IMR-90 (cell line): ENCODE data around the gene TNFRSF13B. TPM values are rescaled to one million over a fixed set of nuclear protein-coding genes. Genes with fewer than 3 reads are reported as not detected.

Experiments used
- ATAC-seq: fragments of 200-7000 bp; cut with Tn5 transposase; 2 replicates; pipeline ENCODE4 v1.9.1; 2020; ENCODE audit warnings: low read depth, mild to moderate bottlenecking, moderate library complexity
- BruUV-seq: library from RNA; stranded (reverse); fragments of 400-500 nt; replicated peaks from 2 replicates; lab custom pipeline; 2021; lab: Mats Ljungman, UMichigan
- CTCF ChIA-PET: fragments of 300-600 bp; formaldehyde crosslinking; extraction: SDS; loops from one replicate; lab custom pipeline; 2021; ENCODE audit warnings: antibody characterized with exemption; lab: Yijun Ruan, JAX
- POLR2A ChIA-PET: fragments of 300-600 bp; sonication (Branson Sonifier 250); formaldehyde crosslinking; loops from one replicate; lab custom pipeline; 2022; ENCODE audit warnings: antibody characterized with exemption; ENCODE audit not compliant: unreplicated experiment; lab: Charles Lee
- DNase-seq: peaks from one replicate; pipeline ENCODE4 v3.0.0; 2013
- H2AFZ ChIP-seq: replicated peaks from 2 replicates; pipeline ENCODE3; 2013; ENCODE audit warnings: low read length, mild to moderate bottlenecking; ENCODE audit not compliant: poor library complexity
- H2AK5ac ChIP-seq: 2 replicates; pipeline ENCODE4 v1.6.1; 2013; ENCODE audit warnings: low read depth, low read length, inconsistent platforms
- H2AK9ac ChIP-seq: replicated peaks from 2 replicates; pipeline ENCODE3; 2013; ENCODE audit warnings: mild to moderate bottlenecking, low read depth, low read length, moderate library complexity; ENCODE audit not compliant: poor library complexity
- H2BK120ac ChIP-seq: 2 replicates; pipeline ENCODE4 v1.6.1; 2013; ENCODE audit warnings: low read depth, low read length, inconsistent platforms
- H2BK15ac ChIP-seq: 3 replicates; pipeline ENCODE4 v1.6.1; 2013; ENCODE audit warnings: low read depth, low read length, inconsistent platforms
- H2BK20ac ChIP-seq: 2 replicates; pipeline ENCODE4 v1.6.1; 2013; ENCODE audit warnings: low read depth, mild to moderate bottlenecking, inconsistent platforms, low read length, moderate library complexity
- H2BK5ac ChIP-seq: 2 replicates; pipeline ENCODE4 v1.6.1; 2013; ENCODE audit warnings: mild to moderate bottlenecking, low read depth, low read length, inconsistent platforms; ENCODE audit not compliant: poor library complexity, severe bottlenecking
- H3K14ac ChIP-seq: replicated peaks from 2 replicates; pipeline ENCODE4 v1.6.1; 2013; ENCODE audit warnings: low read depth, low read length, inconsistent platforms
- H3K18ac ChIP-seq: 2 replicates; pipeline ENCODE4 v1.6.1; 2013; ENCODE audit warnings: low read depth, low read length, control low read depth
- H3K23ac ChIP-seq: 2 replicates; pipeline ENCODE4 v1.6.1; 2013; ENCODE audit warnings: low read depth, low read length, inconsistent platforms
- H3K27ac ChIP-seq: 2 replicates; pipeline ENCODE4 v1.5.1; 2013; ENCODE audit warnings: mild to moderate bottlenecking, control low read depth, low read length; ENCODE audit not compliant: insufficient read depth
- H3K27me3 ChIP-seq: 2 replicates; pipeline ENCODE4 v1.6.1; 2013; ENCODE audit warnings: low read length; ENCODE audit not compliant: control insufficient read depth, insufficient read depth
- H3K36me3 ChIP-seq: 2 replicates; pipeline ENCODE4 v1.6.1; 2013; ENCODE audit warnings: low read length, mixed read lengths; ENCODE audit not compliant: control insufficient read depth, insufficient read depth
- H3K4ac ChIP-seq: 2 replicates; pipeline ENCODE4 v1.6.1; 2013; ENCODE audit warnings: low read depth, low read length, inconsistent platforms
- H3K4me1 ChIP-seq: 2 replicates; pipeline ENCODE4 v1.6.1; 2013; ENCODE audit warnings: low read length, mixed read lengths; ENCODE audit not compliant: control insufficient read depth, insufficient read depth
- H3K4me2 ChIP-seq: 2 replicates; pipeline ENCODE4 v1.6.1; 2013; ENCODE audit warnings: low read depth, mild to moderate bottlenecking, control low read depth, low read length, moderate library complexity
- H3K4me3 ChIP-seq: 2 replicates; pipeline ENCODE4 v1.5.1; 2013; ENCODE audit warnings: low read depth, mild to moderate bottlenecking, control low read depth, low read length, moderate library complexity; ENCODE audit not compliant: insufficient read depth
- H3K56ac ChIP-seq: 2 replicates; pipeline ENCODE4 v1.6.1; 2013; ENCODE audit warnings: low read length, inconsistent platforms; ENCODE audit not compliant: insufficient read depth; ENCODE audit errors: extremely low read depth
- H3K79me1 ChIP-seq, 2 experiments: 2 replicates each; pipeline ENCODE4 v1.6.1; 2013; ENCODE audit warnings: low read length in 2 of 2, inconsistent platforms in 1 of 2, low read depth in 1 of 2
- H3K9ac ChIP-seq: 2 replicates; pipeline ENCODE4 v1.6.1; 2013; ENCODE audit warnings: low read depth, low read length, control low read depth
- H3K9me1 ChIP-seq: 2 replicates; pipeline ENCODE4 v1.6.1; 2013; ENCODE audit warnings: low read length, inconsistent platforms; ENCODE audit not compliant: insufficient read depth
- H3K9me3 ChIP-seq: 2 replicates; pipeline ENCODE4 v1.6.1; 2013; ENCODE audit warnings: low read length; ENCODE audit not compliant: control insufficient read depth, insufficient read depth
- H4K20me1 ChIP-seq: 2 replicates; pipeline ENCODE4 v1.6.1; 2013; ENCODE audit warnings: low read length, inconsistent platforms; ENCODE audit not compliant: insufficient read depth
- H4K5ac ChIP-seq: 2 replicates; pipeline ENCODE4 v1.6.1; 2013; ENCODE audit warnings: mild to moderate bottlenecking, low read depth, low read length, control low read depth
- H4K8ac ChIP-seq, 2 experiments: 2 replicates each; pipeline ENCODE4 v1.6.1; 2013; ENCODE audit warnings: low read depth in 2 of 2, low read length in 2 of 2, control low read depth in 1 of 2, inconsistent platforms in 1 of 2
- H4K91ac ChIP-seq: 2 replicates; pipeline ENCODE4 v1.6.1; 2013; ENCODE audit warnings: low read depth, low read length, inconsistent platforms; ENCODE audit not compliant: insufficient read depth
- BHLHE40 ChIP-seq: fragments of 150-350 bp; IDR thresholded peaks from 2 replicates; pipeline ENCODE4 v1.6.1; 2016; ENCODE audit warnings: mild to moderate bottlenecking, low read depth, low read length
- CEBPB ChIP-seq: IDR thresholded peaks from 2 replicates; pipeline ENCODE4 v1.6.1; 2012; ENCODE audit warnings: low read depth, low read length, improper control_type of control experiment
- CHD1 ChIP-seq: IDR thresholded peaks from 2 replicates; pipeline ENCODE4 v1.6.1; 2012; ENCODE audit warnings: low read depth, low read length, improper control_type of control experiment
- FOS ChIP-seq: fragments of 150-350 bp; IDR thresholded peaks from 2 replicates; pipeline ENCODE4 v1.6.1; 2016; ENCODE audit warnings: low read depth, low read length
- MAFK ChIP-seq: IDR thresholded peaks from 2 replicates; pipeline ENCODE4 v1.6.1; 2012; ENCODE audit warnings: low read depth, low read length, improper control_type of control experiment
- MAZ ChIP-seq: IDR thresholded peaks from 2 replicates; pipeline ENCODE4 v1.6.1; 2012; ENCODE audit warnings: low read depth, mild to moderate bottlenecking, low read length, improper control_type of control experiment, moderate library complexity, borderline replicate concordance
- MXI1 ChIP-seq: IDR thresholded peaks from 2 replicates; pipeline ENCODE4 v1.6.1; 2012; ENCODE audit warnings: low read depth, mild to moderate bottlenecking, low read length, moderate library complexity, borderline replicate concordance
- NFE2L2 ChIP-seq: fragments of 150-350 bp; IDR thresholded peaks from 2 replicates; pipeline ENCODE4 v1.6.1; 2016; ENCODE audit warnings: low read depth, mild to moderate bottlenecking, low read length
- POLR2A ChIP-seq: IDR thresholded peaks from 2 replicates; pipeline ENCODE4 v1.6.1; 2012; ENCODE audit warnings: mild to moderate bottlenecking, low read depth, low read length
- RAD21 ChIP-seq: IDR thresholded peaks from 2 replicates; pipeline ENCODE4 v1.6.1; 2012; ENCODE audit warnings: low read length, improper control_type of control experiment
- RCOR1 ChIP-seq: IDR thresholded peaks from 2 replicates; pipeline ENCODE4 v1.6.1; 2012; ENCODE audit warnings: mild to moderate bottlenecking, low read length, improper control_type of control experiment; ENCODE audit not compliant: insufficient replicate concordance
- RFX5 ChIP-seq: IDR thresholded peaks from 2 replicates; pipeline ENCODE4 v1.8.0; 2012; ENCODE audit warnings: low read depth, mild to moderate bottlenecking, low read length, moderate library complexity
- SMC3 ChIP-seq: fragments of 150-350 bp; IDR thresholded peaks from 2 replicates; pipeline ENCODE4 v1.6.1; 2016; ENCODE audit warnings: low read depth, mild to moderate bottlenecking, antibody characterized with exemption, low read length, moderate library complexity
- USF2 ChIP-seq: fragments of 150-350 bp; IDR thresholded peaks from 2 replicates; pipeline ENCODE4 v1.6.1; 2017; ENCODE audit warnings: mild to moderate bottlenecking, antibody characterized with exemption, low read length, low read depth
- WGBS, 2 experiments: methylation state at CpG; one replicate each; pipeline versions ENCODE4 v1.1.5 to v1.1.7; 2013; ENCODE audit warnings: missing lambda C conversion rate in 2 of 2; ENCODE audit not compliant: insufficient read length in 1 of 2; ENCODE audit errors: extremely low coverage in 2 of 2; 5-methylcytosine and 5-hydroxymethylcytosine counted together
- dilution Hi-C: fragments of 300-500 bp; cut with HindIII; formaldehyde crosslinking; loops from one replicate; pipeline ENCODE4 v1.14.3; 2018; ENCODE audit warnings: low sequenced_read_pairs; ENCODE audit not compliant: unreplicated experiment
- in situ Hi-C: fragments of 300-500 bp; cut with MboI; formaldehyde crosslinking; loops from 3 replicates; pipeline ENCODE4 v1.14.3; 2019; ENCODE audit warnings: low sequenced_read_pairs, inconsistent platforms, mixed read lengths
- intact Hi-C: fragments of 100-400 bp; cut with micrococcal nuclease; formaldehyde crosslinking; loops from 2 replicates; pipeline ENCODE4 v1.10.0; 2022
- polyA plus RNA-seq, 3 experiments: library from polyadenylated mRNA; depleted of rRNA; stranded (reverse); fragments of >200 nt; gene quantifications; 2 replicates each; pipeline ENCODE4 v1.2.3, GENCODE V29; 2012; ENCODE audit warnings: low replicate concordance in 1 of 3
- total RNA-seq: library from RNA; depleted of rRNA; stranded (reverse); fragments of >200 nt; gene quantifications from 2 replicates; pipeline ENCODE4 v1.2.3, GENCODE V29; 2012
- TF ChIP-seq, protein P1 (sequence below): fragments of 150-350 bp; IDR thresholded peaks from 2 replicates; pipeline ENCODE4 v1.6.1; 2016; ENCODE audit warnings: low read depth, mild to moderate bottlenecking, low read length, moderate library complexity, borderline replicate concordance
- TF ChIP-seq, protein P2 (sequence below): conservative IDR thresholded peaks from 2 replicates; pipeline ENCODE4 v1.5.1; 2012; ENCODE audit warnings: mild to moderate bottlenecking, low read depth, low read length, improper control_type of control experiment

TNFRSF13B gene
- total and polyA plus RNA-seq, 2 of the 4 experiments (the other 2 are of a cell fraction), result not detected

GRCh38 chr17:16938031-16938430, 33.9 kb downstream of the TNFRSF13B start:
- H2BK5ac ChIP-seq, result no peak overlapping the region
- no peak overlapping the region for H3K18ac ChIP-seq
- no peak overlapping the region for H3K4ac ChIP-seq
- H3K27ac ChIP-seq, result no peak overlapping the region
- no peak overlapping the region for H2BK15ac ChIP-seq
- no peaks in the 10 kb centered on the region for H3K9me1 ChIP-seq
- H3K14ac ChIP-seq, result no peak overlapping the region
- no peaks in the 10 kb centered on the region for H3K79me1 ChIP-seq
- in situ Hi-C loops (no loop called here), dilution Hi-C loops (no loop called here), intact Hi-C loops (no loop called here)
- 45% methylated on average over 4 of the region's 10 CpGs; no CpG with 5 or more reads in 1 of the 2 experiments for WGBS, 2 experiments
- no peak overlapping the region for H3K9ac ChIP-seq
- no peak for TF ChIP-seq CEBPB
- TF ChIP-seq, protein P1, sequence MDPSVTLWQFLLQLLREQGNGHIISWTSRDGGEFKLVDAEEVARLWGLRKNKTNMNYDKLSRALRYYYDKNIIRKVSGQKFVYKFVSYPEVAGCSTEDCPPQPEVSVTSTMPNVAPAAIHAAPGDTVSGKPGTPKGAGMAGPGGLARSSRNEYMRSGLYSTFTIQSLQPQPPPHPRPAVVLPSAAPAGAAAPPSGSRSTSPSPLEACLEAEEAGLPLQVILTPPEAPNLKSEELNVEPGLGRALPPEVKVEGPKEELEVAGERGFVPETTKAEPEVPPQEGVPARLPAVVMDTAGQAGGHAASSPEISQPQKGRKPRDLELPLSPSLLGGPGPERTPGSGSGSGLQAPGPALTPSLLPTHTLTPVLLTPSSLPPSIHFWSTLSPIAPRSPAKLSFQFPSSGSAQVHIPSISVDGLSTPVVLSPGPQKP, result no peak
- TF ChIP-seq RAD21, result no peak
- TF ChIP-seq SMC3, result no peak
- no peak for TF ChIP-seq MAZ
- TF ChIP-seq BHLHE40, result no peak
- TF ChIP-seq, protein P2, sequence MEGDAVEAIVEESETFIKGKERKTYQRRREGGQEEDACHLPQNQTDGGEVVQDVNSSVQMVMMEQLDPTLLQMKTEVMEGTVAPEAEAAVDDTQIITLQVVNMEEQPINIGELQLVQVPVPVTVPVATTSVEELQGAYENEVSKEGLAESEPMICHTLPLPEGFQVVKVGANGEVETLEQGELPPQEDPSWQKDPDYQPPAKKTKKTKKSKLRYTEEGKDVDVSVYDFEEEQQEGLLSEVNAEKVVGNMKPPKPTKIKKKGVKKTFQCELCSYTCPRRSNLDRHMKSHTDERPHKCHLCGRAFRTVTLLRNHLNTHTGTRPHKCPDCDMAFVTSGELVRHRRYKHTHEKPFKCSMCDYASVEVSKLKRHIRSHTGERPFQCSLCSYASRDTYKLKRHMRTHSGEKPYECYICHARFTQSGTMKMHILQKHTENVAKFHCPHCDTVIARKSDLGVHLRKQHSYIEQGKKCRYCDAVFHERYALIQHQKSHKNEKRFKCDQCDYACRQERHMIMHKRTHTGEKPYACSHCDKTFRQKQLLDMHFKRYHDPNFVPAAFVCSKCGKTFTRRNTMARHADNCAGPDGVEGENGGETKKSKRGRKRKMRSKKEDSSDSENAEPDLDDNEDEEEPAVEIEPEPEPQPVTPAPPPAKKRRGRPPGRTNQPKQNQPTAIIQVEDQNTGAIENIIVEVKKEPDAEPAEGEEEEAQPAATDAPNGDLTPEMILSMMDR, result no peak
- TF ChIP-seq CHD1, result no peak
- TF ChIP-seq NFE2L2, result no peak
- TF ChIP-seq RCOR1, result no peak
- TF ChIP-seq MAFK, result no peak
- no peak for TF ChIP-seq POLR2A
- TF ChIP-seq USF2, result no peak
- no peak for TF ChIP-seq RFX5
- no peak for TF ChIP-seq FOS
- TF ChIP-seq MXI1, result no peak
- no TSS peak for BruUV-seq
- no peak overlapping the region for H2AK5ac ChIP-seq
- H3K4me1 ChIP-seq, result no peaks in the 10 kb centered on the region
- H3K27me3 ChIP-seq, result peaks cover 46% of the 10 kb centered on the region
- H3K4me2 ChIP-seq, result no peak overlapping the region
- H4K5ac ChIP-seq, result no peak overlapping the region
- H2BK20ac ChIP-seq, result no peak overlapping the region
- no peak overlapping the region for H3K4me3 ChIP-seq
- ATAC-seq, result no peak
- H4K91ac ChIP-seq, result no peak overlapping the region
- H2BK120ac ChIP-seq, result no peak overlapping the region
- H2AFZ ChIP-seq, result no peak overlapping the region
- H3K56ac ChIP-seq, result no peak overlapping the region
- no peaks in the 10 kb centered on the region for H4K20me1 ChIP-seq
- no peak overlapping the region for H4K8ac ChIP-seq
- no peaks in the 10 kb centered on the region for H3K36me3 ChIP-seq
- no peak overlapping the region for H3K23ac ChIP-seq
- DNase-seq, result no peak
- no peaks in the 10 kb centered on the region for H3K9me3 ChIP-seq
- ChIA-PET POLR2A (no interaction called here), CTCF (no interaction called here)
- H2AK9ac ChIP-seq, result no peak overlapping the region
